ENCODE results near the gene ARL6IP5.

Gene ARL6IP5

GRCh38 chr3:69116162-69116561, 31.4 kb downstream of the ARL6IP5 start:
- no peak for FAIRE-seq
- no peak for DNase-seq (ENCODE audit: insufficient read length, low spot score)

DNA sequence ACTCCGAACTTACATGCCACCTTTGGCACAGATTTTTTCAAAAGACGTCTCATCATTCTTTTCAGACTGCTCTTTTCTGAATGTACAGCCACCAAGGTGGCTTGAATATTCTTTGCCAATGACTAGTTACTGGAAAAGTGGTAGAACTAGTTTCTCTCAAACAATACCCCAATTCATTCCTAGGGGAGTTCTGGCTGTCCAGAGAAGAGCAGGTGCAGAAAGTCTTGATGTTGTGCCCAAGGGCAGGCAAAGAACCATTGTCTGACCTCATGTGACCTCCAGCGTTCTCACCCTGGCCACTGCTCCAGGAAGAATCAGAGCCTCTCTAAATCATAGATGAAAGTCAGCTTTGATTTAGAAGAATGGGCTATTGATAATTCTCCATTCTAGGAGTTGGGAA, 32.2 kb downstream of the ARL6IP5 start:
- no peak for DNase-seq (ENCODE audit: insufficient read length, low spot score)
- FAIRE-seq = no peak

DNA sequence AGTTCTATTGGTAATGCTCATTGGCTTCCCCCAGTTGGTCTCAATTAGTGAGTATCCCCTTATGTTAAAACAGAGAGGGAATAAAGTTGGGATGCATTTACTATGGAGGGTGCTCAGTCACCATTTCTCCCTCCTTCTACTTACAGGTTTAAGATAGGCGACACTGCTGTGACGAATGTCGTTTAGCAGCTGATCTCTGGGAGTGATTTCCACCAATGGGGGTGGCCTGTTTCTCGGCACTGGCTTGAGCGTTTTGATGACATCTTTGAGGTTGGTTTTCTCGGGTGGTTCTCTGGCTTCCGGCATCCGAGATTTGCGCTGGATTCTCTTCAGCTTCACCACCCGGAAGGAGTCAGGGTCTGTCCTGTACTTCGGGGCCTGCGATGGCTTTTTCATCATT, 33.8 kb downstream of the ARL6IP5 start:
- no peak for FAIRE-seq
- DNase-seq (ENCODE audit: insufficient read length, low spot score) = no peak

DNA sequence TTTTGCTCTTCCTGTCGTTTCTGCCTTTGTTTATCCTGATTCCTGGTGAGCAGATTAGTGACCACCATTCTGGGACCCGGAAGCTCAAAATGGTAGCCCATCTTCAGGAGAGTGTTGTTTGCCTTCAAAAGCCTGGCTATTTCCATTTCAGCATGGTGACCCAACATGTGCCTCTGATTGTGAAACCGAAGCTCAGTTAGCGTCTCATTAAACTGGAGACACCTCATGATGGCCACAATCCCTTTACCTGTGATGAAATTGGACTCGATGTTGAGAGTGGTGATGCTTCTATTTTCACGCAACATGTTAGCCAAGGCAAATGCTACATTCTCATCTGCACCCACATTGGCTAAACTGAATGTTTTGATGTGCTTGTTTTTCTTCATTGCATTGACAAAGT, 34.4 kb downstream of the ARL6IP5 start:
- no peak for DNase-seq (ENCODE audit: insufficient read length, low spot score)
- FAIRE-seq = no peak

- FAIRE-seq (no peak), DNase-seq (ENCODE audit: insufficient read length, low spot score) (no peak)
These were observed 34.9 kb downstream of the ARL6IP5 start for GRCh38 chr3:69119681-69120080.

GRCh38 chr3:69120879-69121464, 36.2 kb downstream of the ARL6IP5 start:
- peak; percentile 53 for DNase-seq (ENCODE audit: insufficient read length, low spot score)
- FAIRE-seq = peak; percentile 92

GRCh38 chr3:69121513-69121912, 36.8 kb downstream of the ARL6IP5 start:
- FAIRE-seq (no peak), DNase-seq (ENCODE audit: insufficient read length, low spot score) (no peak)

DNA sequence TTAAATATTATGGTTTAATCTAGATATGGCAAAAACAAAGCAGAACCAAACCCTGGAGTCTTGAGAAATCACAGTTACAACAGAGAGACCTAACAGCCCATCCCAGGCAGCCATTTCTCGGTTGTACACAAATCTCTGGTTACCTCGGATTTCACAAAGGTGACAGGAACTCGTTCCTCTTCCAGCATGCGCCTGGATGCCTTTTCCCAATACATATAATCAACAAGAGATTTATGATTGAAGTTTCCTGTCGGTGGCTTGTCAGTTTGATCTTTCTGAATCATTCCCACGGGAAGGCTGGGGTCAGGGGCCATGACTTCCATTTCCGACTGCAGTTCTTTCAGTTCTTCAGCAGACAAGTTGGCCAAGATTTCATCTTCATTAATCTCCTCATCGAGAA, 37.2 kb downstream of the ARL6IP5 start:
- FAIRE-seq = no peak
- no peak for DNase-seq (ENCODE audit: insufficient read length, low spot score)

DNA sequence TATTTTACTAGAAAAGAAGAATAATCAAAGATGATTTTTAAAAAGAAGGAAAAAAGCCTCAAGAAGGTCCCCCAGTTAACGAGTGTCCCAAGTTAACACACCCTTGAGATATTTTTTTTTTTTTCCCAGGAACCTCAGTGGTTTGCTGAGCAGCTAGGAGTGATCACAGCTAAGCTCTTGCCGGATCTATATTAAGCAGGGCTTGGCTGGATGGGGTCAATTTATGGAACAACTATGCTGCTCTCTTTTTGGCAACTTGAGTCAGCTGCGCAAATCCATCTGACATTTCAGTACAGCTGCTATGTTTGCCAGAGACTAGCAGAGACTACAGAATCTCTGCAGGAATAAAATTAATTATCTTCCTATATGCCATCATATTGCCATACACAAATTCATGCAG, 37.7 kb downstream of the ARL6IP5 start, which contains the start of gene LMOD3:
LMOD3 (minus strand) TSS at position 193 of the 400 bp plus-strand sequence. CDS start 209 bp downstream, outside the sequence.
- FAIRE-seq (no peak), DNase-seq (ENCODE audit: insufficient read length, low spot score) (no peak)

- DNase-seq (ENCODE audit: insufficient read length, low spot score) = no peak
- no peak for FAIRE-seq
These were observed 41.5 kb downstream of the ARL6IP5 start for GRCh38 chr3:69126216-69126615.

DNA sequence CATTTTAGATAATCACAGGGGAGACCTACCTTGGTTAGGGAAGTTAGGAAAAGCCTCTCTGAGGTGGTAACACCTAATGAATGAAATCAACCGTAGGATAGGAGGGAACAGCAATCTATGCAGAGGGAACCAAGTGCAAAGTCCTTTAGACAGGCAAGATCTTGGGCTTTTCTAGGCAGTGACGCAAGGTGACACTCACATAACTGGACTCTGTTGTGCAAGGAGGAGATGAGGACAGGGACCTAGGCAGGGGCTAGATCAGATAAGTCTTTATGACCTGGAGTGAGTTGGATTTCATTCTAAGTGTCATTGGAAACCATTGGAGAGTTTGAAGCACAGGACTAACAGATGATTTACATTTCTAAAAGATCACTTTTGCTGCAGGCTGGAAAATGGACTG, 42.3 kb downstream of the ARL6IP5 start:
- FAIRE-seq = no peak
- DNase-seq (ENCODE audit: insufficient read length, low spot score) = no peak

- DNase-seq (ENCODE audit: insufficient read length, low spot score) = no peak
- FAIRE-seq = no peak
These were observed 43.8 kb downstream of the ARL6IP5 start for GRCh38 chr3:69128509-69128908.

GRCh38 chr3:69129531-69129930, 44.8 kb downstream of the ARL6IP5 start:
- FAIRE-seq = no peak

DNA sequence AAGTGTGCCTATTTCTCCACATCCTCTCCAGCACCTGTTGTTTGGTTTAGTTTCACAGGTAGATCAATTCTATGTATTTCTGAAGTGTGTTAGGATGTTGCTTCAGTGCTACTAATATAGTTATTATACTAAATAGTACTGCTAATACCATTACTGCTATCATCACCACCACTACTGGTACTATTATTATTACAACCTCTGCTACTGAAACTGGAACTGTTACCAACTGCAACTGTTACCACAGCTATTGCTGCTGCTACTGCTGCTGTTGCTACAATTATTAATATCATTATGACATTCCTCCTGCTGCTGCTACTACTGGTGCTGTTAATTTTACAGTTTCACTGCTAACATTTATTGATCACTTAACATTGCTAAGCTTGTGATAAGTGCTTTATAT, 46.0 kb downstream of the ARL6IP5 start:
- FAIRE-seq (no peak), DNase-seq (ENCODE audit: insufficient read length, low spot score) (no peak)

More at GRCh38 chr3:69129531-69129930, 44.8 kb downstream of the ARL6IP5 start:
- no peak for DNase-seq (ENCODE audit: insufficient read length, low spot score)

- no peak for FAIRE-seq
- no peak for DNase-seq (ENCODE audit: insufficient read length, low spot score)
These were observed 52.3 kb downstream of the ARL6IP5 start for GRCh38 chr3:69137005-69137404.

DNA sequence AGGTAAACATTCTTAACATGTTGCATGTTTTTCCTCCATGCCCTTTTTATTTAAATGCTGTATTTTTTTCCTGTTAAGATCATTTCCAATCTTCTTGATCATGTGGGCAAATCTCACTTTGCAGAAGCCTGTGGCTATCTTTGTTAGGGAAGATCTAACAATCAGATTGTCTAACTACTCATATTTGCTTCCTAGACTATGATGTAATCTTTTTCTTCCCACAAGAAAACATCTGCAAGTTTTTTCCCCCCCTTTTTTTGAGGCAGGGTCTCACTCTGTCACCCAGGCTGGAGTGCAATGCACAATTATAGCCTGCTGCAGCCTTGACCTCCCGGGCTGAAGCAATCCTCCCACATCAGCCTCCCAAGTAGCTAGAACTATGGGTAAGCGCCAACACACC, 52.7 kb downstream of the ARL6IP5 start:
- no peak for FAIRE-seq

GRCh38 chr3:69141313-69141712, 56.6 kb downstream of the ARL6IP5 start:
- DNase-seq (ENCODE audit: insufficient read length, low spot score) = no peak
- no peak for FAIRE-seq

More for the DNA sequence above, 52.7 kb downstream of the ARL6IP5 start:
- no peak for DNase-seq (ENCODE audit: insufficient read length, low spot score)

DNA sequence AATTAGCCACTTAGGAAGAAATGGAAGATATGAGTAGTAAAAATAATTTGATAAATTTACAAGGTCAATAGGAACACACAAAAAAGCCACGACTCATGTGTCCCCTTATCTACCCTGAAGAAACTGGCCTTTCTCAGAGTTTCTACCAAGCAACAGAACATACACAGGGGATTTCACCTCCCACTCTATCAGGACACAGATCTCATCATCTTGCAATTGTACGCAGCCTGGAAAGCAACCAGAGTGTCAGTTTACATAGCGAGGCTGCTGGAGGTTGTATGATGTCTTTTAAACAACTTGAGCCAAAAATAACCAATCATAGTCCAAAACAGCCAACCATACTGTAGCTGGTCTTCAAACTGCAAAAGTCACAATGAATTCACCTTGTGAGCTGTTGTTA, 57.4 kb downstream of the ARL6IP5 start:
- FAIRE-seq = no peak
- no peak for DNase-seq (ENCODE audit: insufficient read length, low spot score)

GRCh38 chr3:69142797-69143454, 58.2 kb downstream of the ARL6IP5 start:
- FAIRE-seq (no peak), DNase-seq (ENCODE audit: insufficient read length, low spot score) (no peak)

GRCh38 chr3:69143612-69144011, 58.9 kb downstream of the ARL6IP5 start:
- DNase-seq (ENCODE audit: insufficient read length, low spot score) = no peak
- no peak for FAIRE-seq

GRCh38 chr3:69144631-69145245, 60.0 kb downstream of the ARL6IP5 start:
- DNase-seq (ENCODE audit: insufficient read length, low spot score) = no peak
- FAIRE-seq = no peak

DNA sequence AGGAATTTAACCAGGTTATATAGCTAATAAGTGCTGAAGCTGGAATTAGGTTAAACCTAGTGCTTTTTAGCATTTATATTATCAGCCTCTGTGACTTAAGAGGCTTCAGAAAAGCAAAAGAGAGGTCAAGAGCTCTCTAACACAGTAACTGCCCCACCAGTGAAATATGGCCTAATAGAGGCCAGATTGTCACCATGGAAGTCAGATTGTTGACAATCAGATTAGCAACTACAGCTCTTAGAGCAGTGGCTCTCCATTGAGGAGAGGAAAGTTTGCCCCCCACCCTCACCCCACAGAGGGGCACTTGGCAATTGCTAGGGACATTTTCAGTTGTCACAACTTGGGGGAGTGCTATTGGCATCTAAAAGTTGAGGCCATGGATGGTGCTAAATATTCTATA, 61.0 kb downstream of the ARL6IP5 start:
- FAIRE-seq = no peak
- DNase-seq (ENCODE audit: insufficient read length, low spot score) = no peak

All from HTR-8/SVneo (cell line).